HEK293 (cell line): ENCODE results near the gene RGS13.

Experiments used
- CTCF ChIP-seq: fragments of 450-650 bp; formaldehyde crosslinking; IDR thresholded peaks from 2 replicates; pipeline ENCODE4 v1.5.1; 2016; ENCODE audit warnings: missing biosample characterization, missing genetic modification characterization
- ZNF398 ChIP-seq: fragments of 450-650 bp; formaldehyde crosslinking; IDR thresholded peaks from 2 replicates; pipeline ENCODE4 v1.5.1; 2017; ENCODE audit warnings: missing biosample characterization, missing genetic modification characterization
- ZNF792 ChIP-seq: fragments of 450-650 bp; formaldehyde crosslinking; IDR thresholded peaks from 2 replicates; pipeline ENCODE4 v1.5.1; 2016; ENCODE audit warnings: missing biosample characterization, missing genetic modification characterization

- TF ChIP-seq CTCF (tag by site-specific recombination) (no peak), ZNF792 (tag by site-specific recombination) (no peak), ZNF398 (no peak)
Measured at GRCh38 chr1:192602757-192603156, 33.2 kb upstream of the RGS13 start.
